Measurements from ENCODE around the gene BOLA2B.
"Not testable (repeated sequence)": the region's sequence is repeated elsewhere in the genome, so short reads cannot be mapped to it uniquely, and the experiment has no call there.

BOLA2B gene

GRCh38 chr16:30184096-30184890, 9.2 kb downstream of the BOLA2B start:
- DNase-seq = peak; percentile 88

- DNase-seq = peak; percentile 80
These were observed 10.0 kb downstream of the BOLA2B start, which contains the start of gene CORO1A for GRCh38 chr16:30183233-30184095. TSS of gene CORO1A (plus strand) at chr16:30183602. CDS start at chr16:30185210, 1,608 bp downstream.

GRCh38 chr16:30180741-30181140, 12.7 kb downstream of the BOLA2B start:
- no peak for DNase-seq

GRCh38 chr16:30179931-30180330, 13.5 kb downstream of the BOLA2B start:
- no peak for DNase-seq

GRCh38 chr16:30179195-30179594, 14.3 kb downstream of the BOLA2B start:
- DNase-seq = no peak

- DNase-seq = not testable (repeated sequence)
These were observed 16.6 kb downstream of the BOLA2B start for GRCh38 chr16:30176876-30177275.

- DNase-seq = no peak
These were observed 20.4 kb downstream of the BOLA2B start for GRCh38 chr16:30173054-30173453.

GRCh38 chr16:30170145-30170544, 23.3 kb downstream of the BOLA2B start:
- DNase-seq = not testable (repeated sequence)

GRCh38 chr16:30169416-30169815, 24.1 kb downstream of the BOLA2B start:
- DNase-seq = not testable (repeated sequence)

- DNase-seq = not testable (repeated sequence)
These were observed 24.7 kb downstream of the BOLA2B start for GRCh38 chr16:30168746-30169145.

GRCh38 chr16:30166202-30166902, 27.1 kb downstream of the BOLA2B start:
- peak; percentile 34 for DNase-seq

GRCh38 chr16:30163538-30163937, 29.9 kb downstream of the BOLA2B start:
- DNase-seq = no peak

GRCh38 chr16:30157214-30157613, 36.3 kb downstream of the BOLA2B start:
- DNase-seq = no peak

GRCh38 chr16:30155188-30155587, 38.3 kb downstream of the BOLA2B start:
- DNase-seq = no peak

GRCh38 chr16:30152517-30152916, 40.9 kb downstream of the BOLA2B start:
- no peak for DNase-seq

- no peak for DNase-seq
These were observed 42.4 kb downstream of the BOLA2B start for GRCh38 chr16:30151091-30151490.

- no peak for DNase-seq
These were observed 44.1 kb downstream of the BOLA2B start for GRCh38 chr16:30149250-30149930.

GRCh38 chr16:30147843-30148510, 45.5 kb downstream of the BOLA2B start:
- DNase-seq = no peak

GRCh38 chr16:30145657-30146056, 47.8 kb downstream of the BOLA2B start:
- DNase-seq = no peak

- no peak for DNase-seq
These were observed 48.5 kb downstream of the BOLA2B start for GRCh38 chr16:30144917-30145316.

- no peak for DNase-seq
These were observed 49.4 kb downstream of the BOLA2B start for GRCh38 chr16:30144017-30144416.

- no peak for DNase-seq
These were observed 50.1 kb downstream of the BOLA2B start for GRCh38 chr16:30143347-30143702.

All from CD4-positive, alpha-beta T cell treated with Interleukin-21 for 1 hour (primary cell).